ENCODE measurements around the gene LTBP3. TPM values are rescaled to one million over a fixed set of nuclear protein-coding genes. Genes with fewer than 3 reads are reported as not detected.

The LTBP3 gene
- total RNA-seq, 2 experiments from 2014 or later = 57.8 to 72.7 TPM

DNA sequence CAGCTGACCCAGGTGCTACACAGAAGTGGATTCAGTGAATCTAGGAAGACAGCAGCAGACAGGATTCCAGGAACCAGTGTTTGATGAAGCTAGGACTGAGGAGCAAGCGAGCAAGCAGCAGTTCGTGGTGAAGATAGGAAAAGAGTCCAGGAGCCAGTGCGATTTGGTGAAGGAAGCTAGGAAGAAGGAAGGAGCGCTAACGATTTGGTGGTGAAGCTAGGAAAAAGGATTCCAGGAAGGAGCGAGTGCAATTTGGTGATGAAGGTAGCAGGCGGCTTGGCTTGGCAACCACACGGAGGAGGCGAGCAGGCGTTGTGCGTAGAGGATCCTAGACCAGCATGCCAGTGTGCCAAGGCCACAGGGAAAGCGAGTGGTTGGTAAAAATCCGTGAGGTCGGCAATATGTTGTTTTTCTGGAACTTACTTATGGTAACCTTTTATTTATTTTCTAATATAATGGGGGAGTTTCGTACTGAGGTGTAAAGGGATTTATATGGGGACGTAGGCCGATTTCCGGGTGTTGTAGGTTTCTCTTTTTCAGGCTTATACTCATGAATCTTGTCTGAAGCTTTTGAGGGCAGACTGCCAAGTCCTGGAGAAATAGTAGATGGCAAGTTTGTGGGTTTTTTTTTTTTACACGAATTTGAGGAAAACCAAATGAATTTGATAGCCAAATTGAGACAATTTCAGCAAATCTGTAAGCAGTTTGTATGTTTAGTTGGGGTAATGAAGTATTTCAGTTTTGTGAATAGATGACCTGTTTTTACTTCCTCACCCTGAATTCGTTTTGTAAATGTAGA, 57.6 kb downstream of the LTBP3 start:
- Mint-ChIP-seq H3K27me3 (no peaks in the 10 kb centered on the region), H3K9me3 (ENCODE audit: low read depth) (no peaks in the 10 kb centered on the region), H3K4me1 (peaks cover 36% of the 10 kb centered on the region), H3K4me3 (no peak overlapping the region), H3K36me3 (ENCODE audit: low read depth) (no peaks in the 10 kb centered on the region), H3K27ac (no peak overlapping the region)
- intact Hi-C loops (cut with DNase I, micrococcal nuclease) = no loop called here
- POLR2A ChIA-PET = interaction anchor here (0.5 to 25.9 kb wide), 24 partner anchors 7 to 1733 kb away, joined by 3 to 1637 read pairs (median 7); partner anchors contain the start of genes EHBP1L1, FAM89B, FRMD8 and NEAT1
- DNase-seq (peak; percentile 63), ATAC-seq (no peak)
- CTCF ChIA-PET = interaction anchor here (1.0 to 6.0 kb wide), 9 partner anchors 13 to 238 kb away, joined by 3 to 90 read pairs (median 5); partner anchors contain the start of genes NEAT1 and POLA2

DNA sequence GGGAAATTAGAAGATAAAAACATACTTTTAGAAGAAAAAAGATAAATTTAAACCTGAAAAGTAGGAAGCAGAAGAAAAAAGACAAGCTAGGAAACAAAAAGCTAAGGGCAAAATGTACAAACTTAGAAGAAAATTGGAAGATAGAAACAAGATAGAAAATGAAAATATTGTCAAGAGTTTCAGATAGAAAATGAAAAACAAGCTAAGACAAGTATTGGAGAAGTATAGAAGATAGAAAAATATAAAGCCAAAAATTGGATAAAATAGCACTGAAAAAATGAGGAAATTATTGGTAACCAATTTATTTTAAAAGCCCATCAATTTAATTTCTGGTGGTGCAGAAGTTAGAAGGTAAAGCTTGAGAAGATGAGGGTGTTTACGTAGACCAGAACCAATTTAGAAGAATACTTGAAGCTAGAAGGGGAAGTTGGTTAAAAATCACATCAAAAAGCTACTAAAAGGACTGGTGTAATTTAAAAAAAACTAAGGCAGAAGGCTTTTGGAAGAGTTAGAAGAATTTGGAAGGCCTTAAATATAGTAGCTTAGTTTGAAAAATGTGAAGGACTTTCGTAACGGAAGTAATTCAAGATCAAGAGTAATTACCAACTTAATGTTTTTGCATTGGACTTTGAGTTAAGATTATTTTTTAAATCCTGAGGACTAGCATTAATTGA, 58.3 kb downstream of the LTBP3 start:
- H3K27ac Mint-ChIP-seq = no peak overlapping the region
- ChIA-PET CTCF (interaction anchor here (1.0 to 6.0 kb wide), 12 partner anchors 8 to 238 kb away, joined by 3 to 90 read pairs (median 6); partner anchors contain the start of genes NEAT1 and POLA2), POLR2A (interaction anchor here (0.5 to 25.9 kb wide), 27 partner anchors 7 to 1789 kb away, joined by 3 to 1637 read pairs (median 6); partner anchors contain the start of genes EHBP1L1, FAM89B, FRMD8 and NEAT1)
- H3K4me1 Mint-ChIP-seq = peaks cover 31% of the 10 kb centered on the region
- no peaks in the 10 kb centered on the region for H3K27me3 Mint-ChIP-seq
- H3K4me3 Mint-ChIP-seq = no peak overlapping the region
- ATAC-seq (no peak), DNase-seq (no peak)
- no peaks in the 10 kb centered on the region for H3K36me3 Mint-ChIP-seq (ENCODE audit: low read depth)
- H3K9me3 Mint-ChIP-seq (ENCODE audit: low read depth) = no peaks in the 10 kb centered on the region
- intact Hi-C loops (cut with DNase I, micrococcal nuclease) = no loop called here

GRCh38 chr11:65498977-65499712, 59.0 kb downstream of the LTBP3 start, which contains the start of gene MALAT1:
Gene MALAT1 (plus strand): TSS chr11:65499045.
- Mint-ChIP-seq H3K4me1 (peaks cover 30% of the 10 kb centered on the region), H3K9me3 (ENCODE audit: low read depth) (no peaks in the 10 kb centered on the region), H3K27ac (no peak within 1 kb of the TSS), H3K27me3 (no peaks in the 10 kb centered on the region), H3K4me3 (no peak within 1 kb of the TSS), H3K36me3 (ENCODE audit: low read depth) (peaks cover 2% of the 10 kb centered on the region)
- ChIA-PET POLR2A (interaction anchor here (0.6 to 25.9 kb wide), 35 partner anchors 8 to 721 kb away, joined by 3 to 1637 read pairs (median 4); partner anchors contain the start of genes DPF2, EHBP1L1, FAM89B and FAU), CTCF (interaction anchor here (1.0 to 6.0 kb wide), 11 partner anchors 9 to 237 kb away, joined by 3 to 90 read pairs (median 6); partner anchors contain the start of genes NEAT1 and POLA2)
- intact Hi-C loops (cut with DNase I, micrococcal nuclease) = no loop called here
- DNase-seq (peak; percentile 96), ATAC-seq (peak; percentile 24)

GRCh38 chr11:65498727-65498976, 59.5 kb downstream of the LTBP3 start:
- no peak for DNase-seq
- intact Hi-C loops (cut with DNase I, micrococcal nuclease) = no loop called here
- ChIA-PET CTCF (interaction anchor here (0.7 to 6.0 kb wide), 8 partner anchors 9 to 111 kb away, joined by 3 to 90 read pairs (median 12); partner anchors contain the start of gene NEAT1), POLR2A (interaction anchor here (0.6 to 25.9 kb wide), 26 partner anchors 9 to 720 kb away, joined by 3 to 1637 read pairs (median 4); partner anchors contain the start of genes DPF2, EHBP1L1, FAM89B and FAU)
- H3K27me3 Mint-ChIP-seq = no peaks in the 10 kb centered on the region
- ATAC-seq = no peak
- H3K36me3 Mint-ChIP-seq (ENCODE audit: low read depth) = peaks cover 2% of the 10 kb centered on the region
- no peaks in the 10 kb centered on the region for H3K9me3 Mint-ChIP-seq (ENCODE audit: low read depth)
- H3K4me3 Mint-ChIP-seq = no peak overlapping the region
- peaks cover 30% of the 10 kb centered on the region for H3K4me1 Mint-ChIP-seq
- no peak overlapping the region for H3K27ac Mint-ChIP-seq

DNA sequence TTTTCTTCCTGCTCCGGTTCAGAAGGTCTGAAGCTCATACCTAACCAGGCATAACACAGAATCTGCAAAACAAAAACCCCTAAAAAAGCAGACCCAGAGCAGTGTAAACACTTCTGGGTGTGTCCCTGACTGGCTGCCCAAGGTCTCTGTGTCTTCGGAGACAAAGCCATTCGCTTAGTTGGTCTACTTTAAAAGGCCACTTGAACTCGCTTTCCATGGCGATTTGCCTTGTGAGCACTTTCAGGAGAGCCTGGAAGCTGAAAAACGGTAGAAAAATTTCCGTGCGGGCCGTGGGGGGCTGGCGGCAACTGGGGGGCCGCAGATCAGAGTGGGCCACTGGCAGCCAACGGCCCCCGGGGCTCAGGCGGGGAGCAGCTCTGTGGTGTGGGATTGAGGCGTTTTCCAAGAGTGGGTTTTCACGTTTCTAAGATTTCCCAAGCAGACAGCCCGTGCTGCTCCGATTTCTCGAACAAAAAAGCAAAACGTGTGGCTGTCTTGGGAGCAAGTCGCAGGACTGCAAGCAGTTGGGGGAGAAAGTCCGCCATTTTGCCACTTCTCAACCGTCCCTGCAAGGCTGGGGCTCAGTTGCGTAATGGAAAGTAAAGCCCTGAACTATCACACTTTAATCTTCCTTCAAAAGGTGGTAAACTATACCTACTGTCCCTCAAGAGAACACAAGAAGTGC, 60.0 kb downstream of the LTBP3 start:
- Mint-ChIP-seq H3K27me3 (no peaks in the 10 kb centered on the region), H3K4me3 (no peak overlapping the region), H3K9me3 (ENCODE audit: low read depth) (no peaks in the 10 kb centered on the region), H3K36me3 (ENCODE audit: low read depth) (peaks cover 2% of the 10 kb centered on the region), H3K27ac (no peak overlapping the region), H3K4me1 (peaks cover 33% of the 10 kb centered on the region)
- ChIA-PET POLR2A (interaction anchor here (0.6 to 25.9 kb wide), 25 partner anchors 9 to 769 kb away, joined by 3 to 1637 read pairs (median 4); partner anchors contain the start of genes DPF2, FAU, MRPL49 and NEAT1), CTCF (interaction anchor here (0.7 to 6.0 kb wide), 12 partner anchors 10 to 124 kb away, joined by 3 to 90 read pairs (median 9); partner anchors contain the start of gene NEAT1)
- ATAC-seq = peak; percentile 9
- peak; percentile 79 for DNase-seq
- intact Hi-C loops (cut with DNase I, micrococcal nuclease) = no loop called here

DNA sequence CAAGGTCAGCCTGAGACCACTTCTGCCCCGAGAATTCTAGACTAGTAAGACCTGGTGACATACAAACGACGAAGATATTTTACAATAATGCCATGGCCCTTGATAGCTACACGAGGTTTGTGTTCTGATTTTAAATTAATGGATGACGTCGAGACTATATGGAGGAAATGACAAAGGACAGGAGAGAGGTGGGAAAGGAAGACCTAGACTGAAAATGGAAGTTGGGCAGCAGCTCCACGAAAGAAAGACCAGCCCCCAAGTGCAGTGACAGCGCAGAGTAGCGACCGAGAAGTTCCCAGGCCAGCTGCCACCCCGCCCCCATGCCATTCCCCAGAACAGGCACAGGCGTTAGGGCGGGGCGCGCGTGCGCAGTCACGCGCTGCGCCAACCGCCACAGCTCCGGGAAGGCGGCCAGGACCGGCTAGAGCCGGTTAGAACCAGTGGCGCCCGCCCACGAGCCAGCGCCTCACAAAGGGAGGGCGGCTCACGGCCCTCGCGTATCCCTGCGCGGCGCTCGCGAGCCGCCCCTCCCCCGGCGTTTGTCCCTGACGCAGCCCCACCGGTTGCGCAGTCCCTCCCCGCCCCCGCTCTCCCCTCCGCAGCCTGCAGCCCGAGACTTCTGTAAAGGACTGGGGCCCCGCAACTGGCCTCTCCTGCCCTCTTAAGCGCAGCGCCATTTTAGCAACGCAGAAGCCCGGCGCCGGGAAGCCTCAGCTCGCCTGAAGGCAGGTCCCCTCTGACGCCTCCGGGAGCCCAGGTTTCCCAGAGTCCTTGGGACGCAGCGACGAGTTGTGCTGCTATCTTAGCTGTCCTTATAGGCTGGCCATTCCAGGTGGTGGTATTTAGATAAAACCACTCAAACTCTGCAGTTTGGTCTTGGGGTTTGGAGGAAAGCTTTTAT, 60.8 kb downstream of the LTBP3 start:
- no peaks in the 10 kb centered on the region for H3K27me3 Mint-ChIP-seq
- H3K4me3 Mint-ChIP-seq = no peak overlapping the region
- peak; percentile 70 for ATAC-seq
- ChIA-PET CTCF (interaction anchor here (0.7 to 6.0 kb wide), 14 partner anchors 9 to 123 kb away, joined by 3 to 90 read pairs (median 4); partner anchors contain the start of gene NEAT1), POLR2A (interaction anchor here (0.5 to 25.9 kb wide), 17 partner anchors 10 to 1950 kb away, joined by 3 to 1637 read pairs (median 5); partner anchors contain the start of genes NEAT1, POLA2 and ZNRD2)
- DNase-seq = peak; percentile 100
- intact Hi-C loops (cut with DNase I, micrococcal nuclease) = loop anchor here (1.0 to 2.0 kb wide), 8 partner anchors 20 to 719 kb away; partner anchors contain the start of genes NEAT1 (in 2 of the 2), SLC25A45 (in 2 of the 2) and SF1 (in 1 of the 2)
- H3K36me3 Mint-ChIP-seq (ENCODE audit: low read depth) = peaks cover 2% of the 10 kb centered on the region
- H3K9me3 Mint-ChIP-seq (ENCODE audit: low read depth) = no peaks in the 10 kb centered on the region
- H3K4me1 Mint-ChIP-seq = peaks cover 41% of the 10 kb centered on the region
- H3K27ac Mint-ChIP-seq = peak overlapping the region; percentile 96

- CTCF ChIA-PET = interaction anchor here (0.7 to 6.0 kb wide), 13 partner anchors 10 to 91 kb away, joined by 3 to 90 read pairs (median 4); partner anchors contain the start of gene NEAT1
- no peaks in the 10 kb centered on the region for H3K27me3 Mint-ChIP-seq
- ATAC-seq (peak; percentile 8), DNase-seq (peak; percentile 45)
- no peak overlapping the region for H3K4me3 Mint-ChIP-seq
- intact Hi-C loops (cut with DNase I, micrococcal nuclease) = loop anchor here (1.0 to 2.0 kb wide), 8 partner anchors 19 to 718 kb away; partner anchors contain the start of genes NEAT1 (in 2 of the 2), SLC25A45 (in 2 of the 2) and SF1 (in 1 of the 2)
- H3K27ac Mint-ChIP-seq = peak overlapping the region; percentile 96
- peaks cover 2% of the 10 kb centered on the region for H3K36me3 Mint-ChIP-seq (ENCODE audit: low read depth)
- H3K4me1 Mint-ChIP-seq = peaks cover 49% of the 10 kb centered on the region
- POLR2A ChIA-PET = interaction anchor here (0.7 to 25.9 kb wide), 15 partner anchors 9 to 1951 kb away, joined by 3 to 1637 read pairs (median 5); partner anchors contain the start of genes NEAT1, POLA2 and ZNRD2
- H3K9me3 Mint-ChIP-seq (ENCODE audit: low read depth) = no peaks in the 10 kb centered on the region
Observed at GRCh38 chr11:65496304-65497140, 61.6 kb downstream of the LTBP3 start.

GRCh38 chr11:65493367-65494176, 64.6 kb downstream of the LTBP3 start:
- H3K36me3 Mint-ChIP-seq (ENCODE audit: low read depth) = peaks cover 2% of the 10 kb centered on the region
- H3K9me3 Mint-ChIP-seq (ENCODE audit: low read depth) = no peaks in the 10 kb centered on the region
- peaks cover 67% of the 10 kb centered on the region for H3K4me1 Mint-ChIP-seq
- ChIA-PET POLR2A (interaction anchor here (0.6 to 25.9 kb wide), 11 partner anchors 8 to 110 kb away, joined by 3 to 1637 read pairs (median 10); partner anchors contain the start of gene NEAT1), CTCF (interaction anchor here (0.6 to 8.4 kb wide), 12 partner anchors 10 to 1328 kb away, joined by 3 to 72 read pairs (median 4); partner anchors contain the start of genes NEAT1 and ZNHIT2)
- DNase-seq (no peak), ATAC-seq (no peak)
- H3K27me3 Mint-ChIP-seq = no peaks in the 10 kb centered on the region
- intact Hi-C loops (cut with DNase I, micrococcal nuclease) = loop anchor here in 1 of 2 experiments (1.0 kb wide), 2 partner anchors 16 to 21 kb away; no protein-coding TSS in a partner anchor
- H3K4me3 Mint-ChIP-seq = peak overlapping the region; percentile 65
- peak overlapping the region; percentile 91 for H3K27ac Mint-ChIP-seq
